GM19397 (cell line): ENCODE measurements around the gene TTC21B.
"Not testable (repeated sequence)": the region's sequence is repeated elsewhere in the genome, so short reads cannot be mapped to it uniquely, and the experiment has no call there.

Experiments used
- ATAC-seq: cut with Tn5 transposase; IDR thresholded peaks from one replicate; pipeline ENCODE4 v1.9.1; 2021; ENCODE audit warnings: mild to moderate bottlenecking, moderate library complexity; ENCODE audit not compliant: unreplicated experiment

TTC21B gene

GRCh38 chr2:165953655-165954606, at the start of gene TTC21B:
Gene TTC21B (minus strand): TSS chr2:165953776. CDS start chr2:165953705, 71 bp downstream.
- ATAC-seq = peak; percentile 98

GRCh38 chr2:166000401-166000800, 46.8 kb upstream of the TTC21B start:
- ATAC-seq = no peak

- no peak for ATAC-seq
Measured at GRCh38 chr2:165990846-165991245, 37.3 kb upstream of the TTC21B start.

GRCh38 chr2:165989851-165990250, 36.3 kb upstream of the TTC21B start:
- no peak for ATAC-seq

GRCh38 chr2:165985120-165985519, 31.5 kb upstream of the TTC21B start:
- ATAC-seq = no peak

GRCh38 chr2:165972161-165972560, 18.6 kb upstream of the TTC21B start:
- not testable (repeated sequence) for ATAC-seq

GRCh38 chr2:165970663-165971062, 17.1 kb upstream of the TTC21B start:
- ATAC-seq = no peak

GRCh38 chr2:165969227-165969626, 15.7 kb upstream of the TTC21B start:
- ATAC-seq = no peak

GRCh38 chr2:165967746-165968145, 14.2 kb upstream of the TTC21B start:
- no peak for ATAC-seq

- ATAC-seq = no peak
Measured at GRCh38 chr2:165961818-165962217, 8.2 kb upstream of the TTC21B start.

GRCh38 chr2:165959371-165959770, 5.8 kb upstream of the TTC21B start:
- no peak for ATAC-seq

GRCh38 chr2:165958313-165958960, 4.9 kb upstream of the TTC21B start:
- ATAC-seq = no peak

- ATAC-seq = no peak
Measured at GRCh38 chr2:165957030-165957675, 3.6 kb upstream of the TTC21B start.

GRCh38 chr2:165953306-165953654, 296 bp downstream of the TTC21B start:
- peak; percentile 37 for ATAC-seq

GRCh38 chr2:165952741-165953211, 800 bp downstream of the TTC21B start:
- no peak for ATAC-seq

- no peak for ATAC-seq
Measured at GRCh38 chr2:165952085-165952484, 1.5 kb downstream of the TTC21B start.

GRCh38 chr2:165950438-165950837, 3.1 kb downstream of the TTC21B start:
- no peak for ATAC-seq

GRCh38 chr2:165941827-165942226, 11.7 kb downstream of the TTC21B start:
- ATAC-seq = no peak

GRCh38 chr2:165938237-165938636, 15.3 kb downstream of the TTC21B start:
- ATAC-seq = no peak

- ATAC-seq = no peak
Measured at GRCh38 chr2:165933211-165933910, 20.2 kb downstream of the TTC21B start.

- ATAC-seq = no peak
Measured at GRCh38 chr2:165927774-165928173, 25.8 kb downstream of the TTC21B start.
